CD14-positive monocyte (primary cell): ENCODE data around the gene TMEM181. TPM values are rescaled to one million over a fixed set of nuclear protein-coding genes. Genes with fewer than 3 reads are reported as not detected.
A peak's percentile ranks its signal among the peaks of the same experiment; 100 is the strongest.

Experiments
- DNase-seq, 3 donors: peaks; one replicate each; pipeline ENCODE4 v3.0.0-alpha.2; 2011 to 2022
- H2AFZ ChIP-seq: 2 replicates; pipeline ENCODE4 v1.6.0; 2012; ENCODE audit warnings: mild to moderate bottlenecking, low read depth, low read length, inconsistent platforms; ENCODE audit not compliant: insufficient read depth, poor library complexity, severe bottlenecking
- H3K27ac ChIP-seq, 2 donors: 1 replicate in 1 of 2; 2 replicates in 1 of 2; pipeline ENCODE4 v1.5.1; 2012 to 2013; ENCODE audit warnings: low read length in 2 of 2, control low read depth in 1 of 2, inconsistent platforms in 1 of 2, low read depth in 1 of 2, mild to moderate bottlenecking in 1 of 2
- H3K27me3 ChIP-seq, 2 donors: one replicate each; pipeline versions ENCODE4 v1.6.0 to v1.6.1; 2011 to 2013; ENCODE audit warnings: low read length in 2 of 2; ENCODE audit not compliant: control insufficient read depth in 2 of 2, insufficient read depth in 2 of 2
- H3K36me3 ChIP-seq, 2 donors: replicated peaks in 1 of 2; 1 replicate in 1 of 2; 2 replicates in 1 of 2; pipeline versions ENCODE4 v1.5.1 to v1.6.1; 2012 to 2013; ENCODE audit warnings: low read length in 2 of 2, control low read depth in 1 of 2, inconsistent platforms in 1 of 2, mild to moderate bottlenecking in 1 of 2; ENCODE audit not compliant: insufficient read depth in 2 of 2, control insufficient read depth in 1 of 2
- H3K4me1 ChIP-seq, 2 donors: 1 replicate in 1 of 2; 2 replicates in 1 of 2; pipeline versions ENCODE4 v1.5.1 to v1.6.1; 2012 to 2013; ENCODE audit warnings: low read length in 2 of 2, control low read depth in 1 of 2, inconsistent platforms in 1 of 2, mild to moderate bottlenecking in 1 of 2, moderate library complexity in 1 of 2; ENCODE audit not compliant: insufficient read depth in 2 of 2, control insufficient read depth in 1 of 2
- H3K4me2 ChIP-seq: replicated peaks from 2 replicates; pipeline ENCODE3; 2012; ENCODE audit warnings: low read length, moderate library complexity, mild to moderate bottlenecking; ENCODE audit not compliant: poor library complexity, severe bottlenecking; ENCODE audit errors: extremely low read depth
- H3K4me3 ChIP-seq, 3 experiments: fragments of 200-600 bp in 1 of 3; sonication (generic) in 1 of 3; replicated peaks in 1 of 3; 1 replicate in 2 of 3; 2 replicates in 1 of 3; pipeline ENCODE4 v1.5.1; 2011 to 2013; ENCODE audit warnings: low read length in 3 of 3, mild to moderate bottlenecking in 3 of 3, control low read depth in 2 of 3, low read depth in 2 of 3, inconsistent platforms in 1 of 3, moderate library complexity in 1 of 3
- H3K79me2 ChIP-seq: 2 replicates; pipeline ENCODE4 v1.6.0; 2012; ENCODE audit warnings: mild to moderate bottlenecking, control low read depth, inconsistent platforms, low read length, moderate library complexity; ENCODE audit not compliant: insufficient read depth
- H3K9ac ChIP-seq: 2 replicates; pipeline ENCODE4 v1.6.0; 2017; ENCODE audit warnings: low read length, mild to moderate bottlenecking; ENCODE audit not compliant: insufficient read depth, poor library complexity, severe bottlenecking
- H3K9me3 ChIP-seq, 2 donors: replicated peaks in 1 of 2; 1 replicate in 1 of 2; 2 replicates in 1 of 2; pipeline versions ENCODE4 v1.5.1 to v1.6.1; 2012 to 2013; ENCODE audit warnings: low read length in 2 of 2, control low read depth in 1 of 2; ENCODE audit not compliant: control insufficient read depth in 1 of 2, insufficient read depth in 1 of 2
- H4K20me1 ChIP-seq: 2 replicates; pipeline ENCODE4 v1.6.0; 2012; ENCODE audit warnings: mild to moderate bottlenecking, low read length, control low read depth, moderate library complexity; ENCODE audit not compliant: insufficient read depth
- H3K27ac Mint-ChIP-seq, 7 donors: one replicate each; pipeline ENCODE4 v1.8.0; 2020; ENCODE audit warnings: mild to moderate bottlenecking in 7 of 7, mixed read lengths in 7 of 7, moderate library complexity in 6 of 7, inconsistent platforms in 2 of 7
- H3K27me3 Mint-ChIP-seq, 3 donors: one replicate each; pipeline ENCODE4 v1.8.0; 2021 to 2022; ENCODE audit warnings: low read depth in 3 of 3, mild to moderate bottlenecking in 3 of 3, mixed read lengths in 3 of 3, moderate library complexity in 3 of 3, inconsistent platforms in 1 of 3
- H3K36me3 Mint-ChIP-seq, 2 donors: one replicate each; pipeline ENCODE4 v1.8.0; 2020; ENCODE audit warnings: mixed read lengths in 2 of 2, inconsistent platforms in 1 of 2, mild to moderate bottlenecking in 1 of 2
- H3K4me1 Mint-ChIP-seq: one replicate; pipeline ENCODE4 v1.8.0; 2020; ENCODE audit warnings: mild to moderate bottlenecking, mixed read lengths
- H3K4me3 Mint-ChIP-seq, 2 donors: one replicate each; pipeline ENCODE4 v1.8.0; 2020; ENCODE audit warnings: mild to moderate bottlenecking in 2 of 2, mixed read lengths in 2 of 2, moderate library complexity in 1 of 2
- H3K9me3 Mint-ChIP-seq, 7 donors: one replicate each; pipeline ENCODE4 v1.8.0; 2020 to 2022; ENCODE audit warnings: mixed read lengths in 7 of 7, mild to moderate bottlenecking in 6 of 7, moderate library complexity in 6 of 7, inconsistent platforms in 2 of 7
- CTCF ChIP-seq: fragments of 200-600 bp; IDR thresholded peaks from one replicate; pipeline ENCODE4 v1.8.0; 2022; ENCODE audit warnings: antibody characterized with exemption, mild to moderate bottlenecking
- WGBS: methylation state at CpG from one replicate; pipeline ENCODE4 v1.1.5; 2013; ENCODE audit warnings: missing lambda C conversion rate; ENCODE audit not compliant: insufficient coverage; 5-methylcytosine and 5-hydroxymethylcytosine counted together
- intact Hi-C, 2 donors: fragments of 100-400 bp; cut with micrococcal nuclease; formaldehyde crosslinking; loops; one replicate each; pipeline versions ENCODE4 v1.15.0 to v1.15.1; 2023
- polyA plus RNA-seq, 3 donors: library from polyadenylated mRNA; depleted of rRNA in 1 of 3; unstranded in 2 of 3; stranded (reverse) in 1 of 3; fragments of 300-500 nt in 2 of 3; fragments of >200 nt in 1 of 3; fragmentation: Illumina TruSeq in 2 of 3; gene quantifications; 1 replicate in 2 of 3; 2 replicates in 1 of 3; pipeline ENCODE4 v1.2.3, GENCODE V29; 2012 to 2021

TMEM181 gene
- polyA plus RNA-seq, 3 donors: 2.4 to 6.8 (median 2.6) TPM

DNA sequence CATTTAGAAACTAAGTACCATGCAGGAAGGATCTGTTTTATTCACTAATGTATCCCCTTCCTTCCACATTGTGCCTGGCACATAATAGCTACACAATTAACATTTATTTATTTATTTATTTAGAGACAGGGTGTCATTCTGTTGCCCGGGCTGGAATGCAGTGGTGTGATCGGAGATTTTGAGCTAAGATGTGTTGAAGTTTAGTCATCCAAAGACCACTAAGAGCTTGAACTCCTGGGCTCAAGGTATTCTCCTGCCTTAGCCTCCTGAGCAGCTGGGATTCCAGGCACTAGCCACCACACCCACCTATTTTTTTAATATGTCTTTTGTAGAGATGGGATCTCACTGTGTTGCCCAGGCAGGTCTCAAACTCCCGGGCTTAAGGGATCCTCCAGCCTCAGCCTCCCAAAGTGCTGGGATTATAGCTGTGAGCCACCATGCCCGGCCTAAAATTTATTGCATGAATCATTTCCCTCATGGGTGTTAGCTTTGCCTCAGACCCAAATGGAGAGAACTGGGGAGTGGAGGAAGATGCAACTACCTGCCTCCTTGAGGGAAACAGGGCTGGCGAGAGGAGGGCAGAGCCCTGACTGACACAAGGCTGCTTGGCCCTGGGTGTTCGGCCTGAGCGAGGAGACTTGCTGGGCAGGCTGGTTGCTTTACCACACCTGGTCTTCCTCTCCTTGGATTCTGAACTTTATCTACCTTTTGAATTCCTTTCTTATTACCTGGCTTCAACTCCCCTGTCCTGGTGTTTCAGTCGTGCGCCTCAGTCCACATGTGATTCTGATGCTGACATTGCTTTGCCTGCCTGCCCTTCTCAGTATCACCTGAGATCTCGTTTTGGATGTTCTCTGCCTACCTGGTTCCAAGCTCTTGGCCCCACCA, 86.4 kb downstream of the TMEM181 start:
- Mint-ChIP-seq H3K36me3 (peaks cover 16% of the 10 kb centered on the region in 2 donors), H3K4me3 (peak overlapping the region; percentile 37 to 89), H3K4me1 (peaks cover 48% of the 10 kb centered on the region), H3K27ac (peak overlapping the region in 6 of 7 donors; percentile 25 to 94 (median 93)), H3K9me3 (no peaks in the 10 kb centered on the region), H3K27me3 (no peaks in the 10 kb centered on the region)
- H3K27ac ChIP-seq: no peak overlapping the region
- peaks cover 35% of the 10 kb centered on the region for H3K79me2 ChIP-seq
- intact Hi-C loops: loop anchor here in 1 of 2 donors (10.0 kb wide), 1 partner anchor 49 kb away; no protein-coding TSS in a partner anchor
- peaks cover 0 to 11% of the 10 kb centered on the region in 2 donors for H3K36me3 ChIP-seq
- TF ChIP-seq CTCF: no peak
- H3K4me2 ChIP-seq: no peak overlapping the region
- H3K9me3 ChIP-seq: no peaks in the 10 kb centered on the region
- H3K9ac ChIP-seq: no peak overlapping the region
- H3K4me3 ChIP-seq: no peak overlapping the region
- 81% methylated on average over 7 of the region's 10 CpGs for WGBS
- H4K20me1 ChIP-seq: peaks cover 15% of the 10 kb centered on the region
- DNase-seq: no peak
- H3K4me1 ChIP-seq: peaks cover 39 to 53% of the 10 kb centered on the region in 2 donors
- H2AFZ ChIP-seq: no peak overlapping the region
- no peaks in the 10 kb centered on the region for H3K27me3 ChIP-seq

- Histone ChIP-seq H4K20me1 (peaks cover 7% of the 10 kb centered on the region), H3K4me1 (peaks cover 34 to 44% of the 10 kb centered on the region in 2 donors), H3K36me3 (no peaks in the 10 kb centered on the region), H3K27me3 (no peaks in the 10 kb centered on the region), H3K4me2 (no peak overlapping the region), H3K9ac (no peak overlapping the region), H3K4me3 (no peak overlapping the region), H2AFZ (no peak overlapping the region), H3K79me2 (peaks cover 23% of the 10 kb centered on the region), H3K9me3 (no peaks in the 10 kb centered on the region), H3K27ac (no peak overlapping the region)
- H3K4me1 Mint-ChIP-seq: peaks cover 42% of the 10 kb centered on the region
- H3K9me3 Mint-ChIP-seq: no peaks in the 10 kb centered on the region
- no peak overlapping the region for H3K4me3 Mint-ChIP-seq
- no peak overlapping the region for H3K27ac Mint-ChIP-seq
- no peak for DNase-seq
- peaks cover 5 to 7% of the 10 kb centered on the region in 2 donors for H3K36me3 Mint-ChIP-seq
- no peak for TF ChIP-seq CTCF
- no peaks in the 10 kb centered on the region for H3K27me3 Mint-ChIP-seq
- 100% methylated on average over 1 of the region's 4 CpGs for WGBS
- intact Hi-C loops: loop anchor here in 1 of 2 donors (10.0 kb wide), 1 partner anchor 47 kb away; no protein-coding TSS in a partner anchor
These were observed 87.6 kb downstream of the TMEM181 start for GRCh38 chr6:158647501-158647900.
